Fibroblast of pulmonary artery (primary cell): ENCODE data around the gene HIPK2.

Experiments used
- DNase-seq: peaks from one replicate; pipeline ENCODE4 v3.0.0-alpha.2; 2010; ENCODE audit warnings: low read depth
- H3K4me3 ChIP-seq: replicated peaks from 2 replicates; pipeline ENCODE4 v1.5.1; 2011; ENCODE audit warnings: low read depth, mild to moderate bottlenecking, control low read depth, low read length, moderate library complexity
- TF ChIP-seq, protein P1 (sequence below): IDR thresholded peaks from 2 replicates; pipeline ENCODE4 v1.5.1; 2011; ENCODE audit warnings: mild to moderate bottlenecking, control low read depth, low read length, inconsistent platforms; ENCODE audit errors: missing control alignments

HIPK2 gene

DNA sequence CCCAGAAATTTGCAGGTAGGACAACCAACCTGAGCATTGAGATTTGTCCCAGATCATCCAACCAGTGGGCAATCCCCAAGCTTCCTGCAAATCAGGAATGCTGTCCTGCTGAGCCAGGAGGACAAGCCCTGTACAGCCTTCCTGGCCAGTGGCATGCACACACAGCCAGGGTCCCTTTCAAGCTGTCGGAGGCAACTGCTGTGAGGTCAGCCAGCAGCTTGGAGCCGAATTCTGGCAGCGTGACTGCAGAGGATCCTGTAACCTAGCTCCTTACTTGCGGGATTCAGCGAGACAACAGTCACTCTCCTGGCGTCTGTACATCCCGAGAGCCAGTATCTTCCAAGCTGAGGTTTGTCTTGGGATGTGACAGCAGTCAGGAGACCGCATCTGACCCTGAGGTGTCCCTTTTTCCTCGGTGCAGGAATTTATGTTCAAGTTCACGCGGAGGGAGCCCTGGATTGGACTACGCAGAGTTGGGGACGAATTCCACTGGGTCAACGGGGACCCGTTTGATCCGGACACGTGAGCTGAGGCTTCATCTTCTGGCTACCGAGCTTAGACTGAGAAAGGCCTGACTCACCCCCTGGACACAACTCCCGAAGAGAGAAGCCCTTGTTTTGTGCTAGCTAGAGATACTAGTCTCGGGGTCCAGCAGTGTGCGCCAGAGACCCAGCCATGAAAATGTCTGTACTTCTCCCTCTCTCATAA is 236.0 kb downstream of the HIPK2 start:
- TF ChIP-seq, protein P1, sequence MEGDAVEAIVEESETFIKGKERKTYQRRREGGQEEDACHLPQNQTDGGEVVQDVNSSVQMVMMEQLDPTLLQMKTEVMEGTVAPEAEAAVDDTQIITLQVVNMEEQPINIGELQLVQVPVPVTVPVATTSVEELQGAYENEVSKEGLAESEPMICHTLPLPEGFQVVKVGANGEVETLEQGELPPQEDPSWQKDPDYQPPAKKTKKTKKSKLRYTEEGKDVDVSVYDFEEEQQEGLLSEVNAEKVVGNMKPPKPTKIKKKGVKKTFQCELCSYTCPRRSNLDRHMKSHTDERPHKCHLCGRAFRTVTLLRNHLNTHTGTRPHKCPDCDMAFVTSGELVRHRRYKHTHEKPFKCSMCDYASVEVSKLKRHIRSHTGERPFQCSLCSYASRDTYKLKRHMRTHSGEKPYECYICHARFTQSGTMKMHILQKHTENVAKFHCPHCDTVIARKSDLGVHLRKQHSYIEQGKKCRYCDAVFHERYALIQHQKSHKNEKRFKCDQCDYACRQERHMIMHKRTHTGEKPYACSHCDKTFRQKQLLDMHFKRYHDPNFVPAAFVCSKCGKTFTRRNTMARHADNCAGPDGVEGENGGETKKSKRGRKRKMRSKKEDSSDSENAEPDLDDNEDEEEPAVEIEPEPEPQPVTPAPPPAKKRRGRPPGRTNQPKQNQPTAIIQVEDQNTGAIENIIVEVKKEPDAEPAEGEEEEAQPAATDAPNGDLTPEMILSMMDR, result no peak
- no peak overlapping the region for H3K4me3 ChIP-seq
- no peak for DNase-seq

DNA sequence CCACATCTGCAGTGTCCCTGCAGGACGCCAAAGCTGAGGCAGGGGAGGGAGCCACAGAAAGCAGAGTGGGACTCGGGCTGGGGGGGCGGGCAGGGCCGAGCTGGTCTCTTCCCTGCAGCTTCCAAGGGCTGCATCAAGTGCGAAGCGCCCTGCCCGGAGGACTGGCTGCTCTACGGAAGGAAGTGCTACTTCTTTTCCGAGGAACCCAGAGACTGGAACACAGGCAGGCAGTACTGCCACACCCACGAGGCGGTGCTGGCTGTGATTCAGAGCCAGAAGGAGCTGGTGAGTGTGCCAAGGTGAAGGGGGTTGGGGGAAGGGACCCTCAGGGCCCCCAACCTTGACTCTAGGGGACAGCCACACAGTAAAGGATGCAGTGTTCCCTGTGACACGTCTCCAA is 237.6 kb downstream of the HIPK2 start:
- TF ChIP-seq, protein P1, result no peak
- no peak overlapping the region for H3K4me3 ChIP-seq

DNA sequence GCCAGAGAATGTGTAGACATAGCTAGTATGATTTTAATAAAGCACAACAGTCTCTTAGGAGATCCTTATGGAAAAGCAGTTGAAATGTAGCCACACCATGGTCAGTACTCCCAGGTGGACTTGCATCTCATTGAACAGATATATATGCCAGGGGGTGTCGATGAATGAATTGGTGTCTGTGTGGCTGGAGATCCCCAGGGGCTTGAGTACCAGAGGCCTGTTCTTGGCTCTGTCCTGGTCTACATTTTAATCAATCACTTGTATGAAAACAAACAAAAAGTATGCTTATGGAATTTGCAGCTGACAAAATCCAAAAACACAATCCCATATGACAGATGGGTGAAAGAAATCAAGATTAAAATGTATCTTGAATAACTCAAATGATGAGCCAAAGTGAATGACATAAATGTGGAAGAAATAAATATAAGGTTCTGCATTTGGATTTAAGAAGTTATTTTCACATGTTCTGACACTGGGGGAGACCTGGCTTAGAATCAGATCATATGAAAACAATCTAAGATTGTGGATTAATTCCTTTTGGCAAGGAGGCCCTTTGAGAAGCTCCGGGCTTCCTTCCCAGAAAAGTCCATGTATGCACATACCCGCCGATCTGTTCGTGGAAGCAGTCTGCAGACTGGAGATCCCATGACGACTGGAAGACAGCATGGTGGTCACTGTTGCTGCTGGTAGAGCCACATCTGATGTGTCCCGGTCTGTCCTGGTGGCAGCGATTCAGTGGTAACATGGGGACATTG is 238.7 kb downstream of the HIPK2 start:
- no peak overlapping the region for H3K4me3 ChIP-seq
- DNase-seq, result no peak
- TF ChIP-seq, protein P1, result no peak

More for the DNA sequence above, 237.6 kb downstream of the HIPK2 start:
- no peak for DNase-seq

DNA sequence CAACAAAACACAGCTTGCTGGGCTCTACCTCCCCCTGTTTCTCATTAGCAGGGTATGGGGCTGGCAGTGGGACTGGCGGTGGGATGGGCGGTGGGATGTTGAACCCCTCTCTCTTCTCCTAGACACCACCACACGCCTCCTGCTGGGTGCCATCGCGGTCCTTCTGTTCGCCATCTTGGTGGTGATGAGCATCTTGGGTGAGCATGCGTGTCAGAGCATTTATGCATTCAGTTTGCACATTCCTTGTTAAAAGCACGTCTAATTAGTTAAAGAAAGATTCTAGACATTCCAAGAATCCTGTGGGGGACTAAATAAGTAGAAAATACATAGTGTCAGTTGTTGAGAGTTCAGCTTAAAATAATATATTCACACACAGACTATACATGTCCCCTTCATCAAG is 241.6 kb downstream of the HIPK2 start:
- no peak for DNase-seq
- H3K4me3 ChIP-seq, result no peak overlapping the region
- TF ChIP-seq, protein P1, result no peak

DNA sequence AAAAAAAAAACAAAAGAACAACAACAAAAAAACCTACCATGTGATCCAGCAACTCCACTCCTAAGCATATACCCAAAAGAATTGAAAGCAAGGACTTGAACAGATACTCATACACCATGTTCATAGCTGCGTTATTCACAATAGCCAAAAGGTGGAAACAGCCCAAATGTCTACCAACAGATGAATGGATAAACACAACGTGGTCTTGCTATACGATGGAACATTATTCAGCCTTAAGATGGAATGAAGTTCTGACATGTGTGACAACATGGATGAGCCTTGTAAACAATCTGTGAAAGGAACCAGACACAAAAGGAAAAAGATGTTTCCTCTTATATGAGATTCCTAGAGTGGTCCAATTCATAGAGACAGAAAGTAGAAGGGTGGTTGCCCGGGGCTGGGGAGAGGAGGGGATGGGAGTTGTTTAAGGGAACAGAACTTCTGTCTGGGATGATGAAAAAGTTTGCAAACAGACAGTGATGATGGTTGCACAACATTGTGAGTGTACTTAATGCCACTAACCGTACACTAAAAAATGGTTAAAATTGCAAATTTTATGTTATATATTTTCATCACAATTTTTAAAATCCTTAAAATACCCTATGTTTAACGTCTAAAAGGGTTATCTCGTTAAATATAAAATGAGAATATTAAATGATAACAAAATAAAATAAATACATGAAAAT is 242.7 kb downstream of the HIPK2 start:
- TF ChIP-seq, protein P1, result no peak
- DNase-seq, result no peak
- no peak overlapping the region for H3K4me3 ChIP-seq

DNA sequence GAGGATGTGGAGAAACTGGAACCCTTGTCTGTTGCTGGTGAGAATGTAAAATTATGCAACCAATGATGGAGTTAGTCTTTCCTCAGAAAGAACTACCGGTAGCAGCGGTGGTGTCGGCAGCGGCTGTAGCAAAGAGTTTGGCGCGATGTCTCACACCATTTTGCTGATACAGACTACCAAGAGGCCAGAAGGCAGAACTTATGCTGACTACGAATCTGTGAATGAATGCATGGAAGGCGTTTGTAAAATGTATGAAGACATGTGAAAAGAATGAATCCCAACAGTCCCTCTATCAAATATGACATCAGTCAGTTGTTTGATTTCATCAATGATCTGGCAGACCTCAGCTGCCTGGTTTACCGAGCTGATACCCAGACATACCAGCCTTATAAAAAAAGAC is 243.7 kb downstream of the HIPK2 start:
- no peak for DNase-seq

More for the DNA sequence above, 243.7 kb downstream of the HIPK2 start:
- H3K4me3 ChIP-seq, result no peak overlapping the region
- TF ChIP-seq, protein P1, result no peak
